Activated naive CD8-positive, alpha-beta T cell (primary cell): ENCODE measurements around the gene C11orf91.

Experiments used
- H3K27ac Mint-ChIP-seq: one replicate; pipeline ENCODE4 v1.8.0; 2021; ENCODE audit warnings: mixed read lengths
- H3K27me3 Mint-ChIP-seq: one replicate; pipeline ENCODE4 v1.8.0; 2021; ENCODE audit warnings: mixed read lengths
- H3K36me3 Mint-ChIP-seq: one replicate; pipeline ENCODE4 v1.8.0; 2021; ENCODE audit warnings: mixed read lengths
- H3K4me1 Mint-ChIP-seq: one replicate; pipeline ENCODE4 v1.8.0; 2021; ENCODE audit warnings: low read depth, mixed read lengths
- H3K4me3 Mint-ChIP-seq: one replicate; pipeline ENCODE4 v1.8.0; 2021; ENCODE audit warnings: mild to moderate bottlenecking, mixed read lengths
- H3K9me3 Mint-ChIP-seq: one replicate; pipeline ENCODE4 v1.8.0; 2021; ENCODE audit warnings: low read depth, mixed read lengths

Gene C11orf91

GRCh38 chr11:33659370-33660139 lies 41.1 kb downstream of the C11orf91 start:
- Mint-ChIP-seq H3K4me1 (no peaks in the 10 kb centered on the region), H3K9me3 (no peaks in the 10 kb centered on the region), H3K27me3 (peaks cover 6% of the 10 kb centered on the region), H3K27ac (no peak overlapping the region), H3K4me3 (no peak overlapping the region), H3K36me3 (no peaks in the 10 kb centered on the region)

GRCh38 chr11:33658195-33658900 lies 42.3 kb downstream of the C11orf91 start:
- Mint-ChIP-seq H3K4me1 (no peaks in the 10 kb centered on the region), H3K27ac (no peak overlapping the region), H3K4me3 (no peak overlapping the region), H3K27me3 (peaks cover 4% of the 10 kb centered on the region), H3K9me3 (no peaks in the 10 kb centered on the region), H3K36me3 (no peaks in the 10 kb centered on the region)

- H3K27me3 Mint-ChIP-seq, result peaks cover 4% of the 10 kb centered on the region
Observed at GRCh38 chr11:33657757-33658156, 42.9 kb downstream of the C11orf91 start.

GRCh38 chr11:33656768-33657167 lies 43.9 kb downstream of the C11orf91 start:
- no peak overlapping the region for H3K27ac Mint-ChIP-seq
- H3K9me3 Mint-ChIP-seq, result no peaks in the 10 kb centered on the region
- no peaks in the 10 kb centered on the region for H3K36me3 Mint-ChIP-seq
- H3K27me3 Mint-ChIP-seq, result peaks cover 4% of the 10 kb centered on the region
- no peaks in the 10 kb centered on the region for H3K4me1 Mint-ChIP-seq
- no peak overlapping the region for H3K4me3 Mint-ChIP-seq

More at GRCh38 chr11:33657757-33658156, 42.9 kb downstream of the C11orf91 start:
- H3K4me3 Mint-ChIP-seq, result no peak overlapping the region
- no peaks in the 10 kb centered on the region for H3K4me1 Mint-ChIP-seq
- no peak overlapping the region for H3K27ac Mint-ChIP-seq
- H3K36me3 Mint-ChIP-seq, result no peaks in the 10 kb centered on the region
- no peaks in the 10 kb centered on the region for H3K9me3 Mint-ChIP-seq

- Mint-ChIP-seq H3K27ac (no peak overlapping the region), H3K27me3 (peaks cover 4% of the 10 kb centered on the region), H3K4me1 (no peaks in the 10 kb centered on the region), H3K4me3 (no peak overlapping the region), H3K9me3 (no peaks in the 10 kb centered on the region), H3K36me3 (no peaks in the 10 kb centered on the region)
Observed at GRCh38 chr11:33655842-33656600, 44.6 kb downstream of the C11orf91 start.

- H3K36me3 Mint-ChIP-seq, result no peaks in the 10 kb centered on the region
- no peak overlapping the region for H3K27ac Mint-ChIP-seq
- H3K27me3 Mint-ChIP-seq, result peaks cover 6% of the 10 kb centered on the region
- no peak overlapping the region for H3K4me3 Mint-ChIP-seq
- no peaks in the 10 kb centered on the region for H3K9me3 Mint-ChIP-seq
- H3K4me1 Mint-ChIP-seq, result no peaks in the 10 kb centered on the region
Observed at GRCh38 chr11:33654594-33654993, 46.0 kb downstream of the C11orf91 start.

- Mint-ChIP-seq H3K4me1 (no peaks in the 10 kb centered on the region), H3K4me3 (no peak overlapping the region), H3K9me3 (no peaks in the 10 kb centered on the region), H3K36me3 (no peaks in the 10 kb centered on the region), H3K27ac (no peak overlapping the region), H3K27me3 (peaks cover 6% of the 10 kb centered on the region)
Observed at GRCh38 chr11:33652930-33653329, 47.7 kb downstream of the C11orf91 start.

- H3K9me3 Mint-ChIP-seq, result no peaks in the 10 kb centered on the region
- H3K4me1 Mint-ChIP-seq, result no peaks in the 10 kb centered on the region
- H3K36me3 Mint-ChIP-seq, result no peaks in the 10 kb centered on the region
- H3K27me3 Mint-ChIP-seq, result peaks cover 6% of the 10 kb centered on the region
- H3K4me3 Mint-ChIP-seq, result no peak overlapping the region
- no peak overlapping the region for H3K27ac Mint-ChIP-seq
Observed at GRCh38 chr11:33652431-33652830, 48.2 kb downstream of the C11orf91 start.

- Mint-ChIP-seq H3K4me1 (no peaks in the 10 kb centered on the region), H3K27me3 (peaks cover 6% of the 10 kb centered on the region), H3K27ac (no peak overlapping the region), H3K4me3 (no peak overlapping the region), H3K9me3 (no peaks in the 10 kb centered on the region), H3K36me3 (no peaks in the 10 kb centered on the region)
Observed at GRCh38 chr11:33651990-33652389, 48.6 kb downstream of the C11orf91 start.

GRCh38 chr11:33651555-33651954 lies 49.1 kb downstream of the C11orf91 start:
- Mint-ChIP-seq H3K27me3 (peaks cover 6% of the 10 kb centered on the region), H3K36me3 (no peaks in the 10 kb centered on the region), H3K9me3 (no peaks in the 10 kb centered on the region), H3K4me3 (no peak overlapping the region), H3K4me1 (no peaks in the 10 kb centered on the region), H3K27ac (no peak overlapping the region)

GRCh38 chr11:33649944-33650343 lies 50.7 kb downstream of the C11orf91 start:
- peaks cover 3% of the 10 kb centered on the region for H3K27me3 Mint-ChIP-seq

More at GRCh38 chr11:33649944-33650343, 50.7 kb downstream of the C11orf91 start:
- Mint-ChIP-seq H3K9me3 (no peaks in the 10 kb centered on the region), H3K27ac (no peak overlapping the region), H3K4me3 (no peak overlapping the region), H3K4me1 (no peaks in the 10 kb centered on the region), H3K36me3 (no peaks in the 10 kb centered on the region)
